ENCODE measurements around the gene RBMS3. TPM values are rescaled to one million over a fixed set of nuclear protein-coding genes. Genes with fewer than 3 reads are reported as not detected.

Gene RBMS3
- total and polyA plus RNA-seq, 7 donors, result 0.46 to 61.9 (median 39.9) TPM

- intact Hi-C loops (cut with DNase I), result no loop called here
- Histone ChIP-seq H3K36me3 (no peaks in the 10 kb centered on the region), H3K4me3 (no peak overlapping the region), H3K27ac (no peak overlapping the region), H3K9me3 (no peaks in the 10 kb centered on the region), H3K4me1 (no peaks in the 10 kb centered on the region), H3K27me3 (no peaks in the 10 kb centered on the region)
- WGBS, 2 donors, result 88 to 91% methylated on average over 1 of the region's 1 CpG
- TF ChIP-seq CTCF (IDR thresholded peaks at IDR 0.05) (no peak), EP300 (IDR thresholded peaks at IDR 0.05) (no peak), POLR2AphosphoS5 (IDR thresholded peaks at IDR 0.05) (no peak), POLR2A (IDR thresholded peaks at IDR 0.05) (no peak)
- no peak for DNase-seq
These were observed 571.9 kb downstream of the RBMS3 start for GRCh38 chr3:29852767-29853166.

- no peaks in the 10 kb centered on the region for H3K36me3 ChIP-seq
- H3K27me3 ChIP-seq, result no peaks in the 10 kb centered on the region
- TF ChIP-seq POLR2AphosphoS5 (IDR thresholded peaks at IDR 0.05), result no peak
- no peak for TF ChIP-seq EP300 (IDR thresholded peaks at IDR 0.05)
- TF ChIP-seq CTCF (IDR thresholded peaks at IDR 0.05), result no peak
- TF ChIP-seq POLR2A (IDR thresholded peaks at IDR 0.05), result no peak
- intact Hi-C loops (cut with DNase I), result no loop called here
- H3K27ac ChIP-seq, result no peak overlapping the region
- H3K9me3 ChIP-seq, result no peaks in the 10 kb centered on the region
- no peak for DNase-seq
- H3K4me1 ChIP-seq, result no peaks in the 10 kb centered on the region
- no peak overlapping the region for H3K4me3 ChIP-seq
- WGBS, 2 donors, result 88 to 92% methylated on average over 7 of the region's 7 CpGs
These were observed 573.0 kb downstream of the RBMS3 start for GRCh38 chr3:29853841-29854397.

GRCh38 chr3:29854821-29855220 is 574.0 kb downstream of the RBMS3 start:
- Histone ChIP-seq H3K9me3 (no peaks in the 10 kb centered on the region), H3K27ac (no peak overlapping the region), H3K36me3 (no peaks in the 10 kb centered on the region), H3K4me3 (no peak overlapping the region), H3K27me3 (no peaks in the 10 kb centered on the region), H3K4me1 (no peaks in the 10 kb centered on the region)
- intact Hi-C loops (cut with DNase I), result no loop called here
- DNase-seq, result no peak
- TF ChIP-seq EP300 (IDR thresholded peaks at IDR 0.05) (no peak), CTCF (IDR thresholded peaks at IDR 0.05) (no peak), POLR2AphosphoS5 (IDR thresholded peaks at IDR 0.05) (no peak)

- intact Hi-C loops (cut with DNase I), result no loop called here
- Histone ChIP-seq H3K4me1 (no peaks in the 10 kb centered on the region), H3K27ac (no peak overlapping the region), H3K9me3 (no peaks in the 10 kb centered on the region), H3K27me3 (no peaks in the 10 kb centered on the region), H3K36me3 (no peaks in the 10 kb centered on the region), H3K4me3 (no peak overlapping the region)
- 64 to 71% methylated on average over 1 of the region's 1 CpG for WGBS, 2 donors
- TF ChIP-seq CTCF (IDR thresholded peaks at IDR 0.05) (no peak), POLR2AphosphoS5 (IDR thresholded peaks at IDR 0.05) (no peak), EP300 (IDR thresholded peaks at IDR 0.05) (no peak), POLR2A (IDR thresholded peaks at IDR 0.05) (no peak)
- no peak for DNase-seq
These were observed 578.9 kb downstream of the RBMS3 start for GRCh38 chr3:29859726-29860270.

GRCh38 chr3:29864809-29865208 is 583.9 kb downstream of the RBMS3 start:
- Histone ChIP-seq H3K9me3 (no peaks in the 10 kb centered on the region), H3K4me3 (no peak overlapping the region), H3K27ac (no peak overlapping the region), H3K27me3 (no peaks in the 10 kb centered on the region), H3K36me3 (no peaks in the 10 kb centered on the region), H3K4me1 (no peaks in the 10 kb centered on the region)
- intact Hi-C loops (cut with DNase I), result no loop called here
- WGBS, 2 donors, result 60 to 87% methylated on average over 1 of the region's 1 CpG
- no peak for DNase-seq
- TF ChIP-seq POLR2AphosphoS5 (IDR thresholded peaks at IDR 0.05) (no peak), POLR2A (IDR thresholded peaks at IDR 0.05) (no peak), EP300 (IDR thresholded peaks at IDR 0.05) (no peak), CTCF (IDR thresholded peaks at IDR 0.05) (no peak)
